HG03103 (cell line): ENCODE data around the gene MAD2L1BP.

Source experiments
- ATAC-seq: cut with Tn5 transposase; IDR thresholded peaks from one replicate; pipeline ENCODE4 v1.9.1; 2021; ENCODE audit warnings: low read depth; ENCODE audit not compliant: unreplicated experiment

Gene MAD2L1BP

GRCh38 chr6:43665376-43665775 is 29.7 kb downstream of the MAD2L1BP start:
- ATAC-seq, result no peak

GRCh38 chr6:43666196-43666920 is 30.7 kb downstream of the MAD2L1BP start:
- ATAC-seq, result no peak

GRCh38 chr6:43667245-43668150 is 31.9 kb downstream of the MAD2L1BP start:
- no peak for ATAC-seq

GRCh38 chr6:43668151-43669028 is 32.8 kb downstream of the MAD2L1BP start:
- ATAC-seq, result no peak

- ATAC-seq, result no peak
Measured at GRCh38 chr6:43669050-43669921, 33.6 kb downstream of the MAD2L1BP start.

- no peak for ATAC-seq
Measured at GRCh38 chr6:43669922-43670622, 34.4 kb downstream of the MAD2L1BP start.

GRCh38 chr6:43670623-43670986 is 35.0 kb downstream of the MAD2L1BP start:
- no peak for ATAC-seq

GRCh38 chr6:43671011-43671800 is 35.6 kb downstream of the MAD2L1BP start:
- ATAC-seq, result no peak

GRCh38 chr6:43671801-43672690 is 36.4 kb downstream of the MAD2L1BP start:
- ATAC-seq, result no peak

- no peak for ATAC-seq
Measured at GRCh38 chr6:43673444-43674084, 37.9 kb downstream of the MAD2L1BP start.

- no peak for ATAC-seq
Measured at GRCh38 chr6:43674291-43674690, 38.7 kb downstream of the MAD2L1BP start.

GRCh38 chr6:43674921-43675320 is 39.3 kb downstream of the MAD2L1BP start:
- no peak for ATAC-seq

GRCh38 chr6:43676962-43677606 is 41.4 kb downstream of the MAD2L1BP start:
- no peak for ATAC-seq

- no peak for ATAC-seq
Measured at GRCh38 chr6:43677759-43678158, 42.1 kb downstream of the MAD2L1BP start.

GRCh38 chr6:43678341-43678740 is 42.7 kb downstream of the MAD2L1BP start:
- no peak for ATAC-seq

- no peak for ATAC-seq
Measured at GRCh38 chr6:43679057-43679456, 43.4 kb downstream of the MAD2L1BP start.
